ENCODE measurements around the gene MERTK. TPM values are rescaled to one million over a fixed set of nuclear protein-coding genes. Genes with fewer than 3 reads are reported as not detected.

MERTK gene
- total and polyA plus RNA-seq, 2 of the 13 experiments (the other 11 are each of a cell fraction or from before 2014, with no cell fraction given) = 37.3 to 44.7 TPM

- TF ChIP-seq SP140L (CRISPR knock-in tag; IDR thresholded peaks at IDR 0.05; ENCODE audit: borderline replicate concordance) = no peak
- no peak for TF ChIP-seq PAWR (CRISPR knock-in tag; IDR thresholded peaks at IDR 0.05; ENCODE audit: borderline replicate concordance)
- TF ChIP-seq ZNF567 (CRISPR knock-in tag; IDR thresholded peaks at IDR 0.05; ENCODE audit: borderline replicate concordance) = no peak
- TF ChIP-seq ZNF737 (CRISPR knock-in tag; IDR thresholded peaks at IDR 0.05; ENCODE audit: borderline replicate concordance) = no peak
- peak; percentile 44; the same call in 1 of the 2 replicates for TF ChIP-seq CREM (IDR thresholded peaks at IDR 0.05)
- TF ChIP-seq CREM (CRISPR knock-in tag; IDR thresholded peaks at IDR 0.05) = no peak
- TF ChIP-seq JUNB (CRISPR knock-in tag; IDR thresholded peaks at IDR 0.05; ENCODE audit: borderline replicate concordance) = peak; percentile 96
- TF ChIP-seq GPN1 (CRISPR knock-in tag; IDR thresholded peaks at IDR 0.05; ENCODE audit: borderline replicate concordance) = no peak
- TF ChIP-seq, protein P1, sequence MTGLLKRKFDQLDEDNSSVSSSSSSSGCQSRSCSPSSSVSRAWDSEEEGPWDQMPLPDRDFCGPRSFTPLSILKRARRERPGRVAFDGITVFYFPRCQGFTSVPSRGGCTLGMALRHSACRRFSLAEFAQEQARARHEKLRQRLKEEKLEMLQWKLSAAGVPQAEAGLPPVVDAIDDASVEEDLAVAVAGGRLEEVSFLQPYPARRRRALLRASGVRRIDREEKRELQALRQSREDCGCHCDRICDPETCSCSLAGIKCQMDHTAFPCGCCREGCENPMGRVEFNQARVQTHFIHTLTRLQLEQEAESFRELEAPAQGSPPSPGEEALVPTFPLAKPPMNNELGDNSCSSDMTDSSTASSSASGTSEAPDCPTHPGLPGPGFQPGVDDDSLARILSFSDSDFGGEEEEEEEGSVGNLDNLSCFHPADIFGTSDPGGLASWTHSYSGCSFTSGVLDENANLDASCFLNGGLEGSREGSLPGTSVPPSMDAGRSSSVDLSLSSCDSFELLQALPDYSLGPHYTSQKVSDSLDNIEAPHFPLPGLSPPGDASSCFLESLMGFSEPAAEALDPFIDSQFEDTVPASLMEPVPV (CRISPR knock-in tag; IDR thresholded peaks at IDR 0.05) = no peak
- TF ChIP-seq ZNF318 (CRISPR knock-in tag; IDR thresholded peaks at IDR 0.05) = no peak
- no peak for TF ChIP-seq ZBTB7A (CRISPR knock-in tag; IDR thresholded peaks at IDR 0.05)
- peak; percentile 58 for TF ChIP-seq RBM22 (optimal IDR thresholded peaks at IDR 0.05; ENCODE audit: low read length)
- no peak for TF ChIP-seq CEBPB (IDR thresholded peaks at IDR 0.05; ENCODE audit: borderline replicate concordance, low read depth, low read length)
- TF ChIP-seq, protein P2, sequence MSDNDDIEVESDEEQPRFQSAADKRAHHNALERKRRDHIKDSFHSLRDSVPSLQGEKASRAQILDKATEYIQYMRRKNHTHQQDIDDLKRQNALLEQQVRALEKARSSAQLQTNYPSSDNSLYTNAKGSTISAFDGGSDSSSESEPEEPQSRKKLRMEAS (IDR thresholded peaks at IDR 0.05) = peak; percentile 90
- no peak for TF ChIP-seq YEATS4 (CRISPR knock-in tag; IDR thresholded peaks at IDR 0.05; ENCODE audit: borderline replicate concordance)
- no peak for TF ChIP-seq PBX3 (CRISPR knock-in tag; IDR thresholded peaks at IDR 0.05; ENCODE audit: borderline replicate concordance)
- TF ChIP-seq, protein P3, sequence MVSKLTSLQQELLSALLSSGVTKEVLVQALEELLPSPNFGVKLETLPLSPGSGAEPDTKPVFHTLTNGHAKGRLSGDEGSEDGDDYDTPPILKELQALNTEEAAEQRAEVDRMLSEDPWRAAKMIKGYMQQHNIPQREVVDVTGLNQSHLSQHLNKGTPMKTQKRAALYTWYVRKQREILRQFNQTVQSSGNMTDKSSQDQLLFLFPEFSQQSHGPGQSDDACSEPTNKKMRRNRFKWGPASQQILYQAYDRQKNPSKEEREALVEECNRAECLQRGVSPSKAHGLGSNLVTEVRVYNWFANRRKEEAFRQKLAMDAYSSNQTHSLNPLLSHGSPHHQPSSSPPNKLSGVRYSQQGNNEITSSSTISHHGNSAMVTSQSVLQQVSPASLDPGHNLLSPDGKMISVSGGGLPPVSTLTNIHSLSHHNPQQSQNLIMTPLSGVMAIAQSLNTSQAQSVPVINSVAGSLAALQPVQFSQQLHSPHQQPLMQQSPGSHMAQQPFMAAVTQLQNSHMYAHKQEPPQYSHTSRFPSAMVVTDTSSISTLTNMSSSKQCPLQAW (CRISPR knock-in tag; IDR thresholded peaks at IDR 0.05) = no peak
- TF ChIP-seq ZFP62 (CRISPR knock-in tag; IDR thresholded peaks at IDR 0.05) = no peak
Measured at GRCh38 chr2:111975053-111975552, 76.7 kb downstream of the MERTK start (continued).
